Activated CD8-positive, alpha-beta memory T cell treated with anti-CD3 and anti-CD28 coated beads for 4 hours (primary cell): ENCODE results near the gene PCSK6.

Experiments
- DNase-seq, 2 donors: peaks; one replicate each; pipeline ENCODE4 v3.0.0-alpha.2; 2020; ENCODE audit warnings: low read depth in 2 of 2

The PCSK6 gene

DNA sequence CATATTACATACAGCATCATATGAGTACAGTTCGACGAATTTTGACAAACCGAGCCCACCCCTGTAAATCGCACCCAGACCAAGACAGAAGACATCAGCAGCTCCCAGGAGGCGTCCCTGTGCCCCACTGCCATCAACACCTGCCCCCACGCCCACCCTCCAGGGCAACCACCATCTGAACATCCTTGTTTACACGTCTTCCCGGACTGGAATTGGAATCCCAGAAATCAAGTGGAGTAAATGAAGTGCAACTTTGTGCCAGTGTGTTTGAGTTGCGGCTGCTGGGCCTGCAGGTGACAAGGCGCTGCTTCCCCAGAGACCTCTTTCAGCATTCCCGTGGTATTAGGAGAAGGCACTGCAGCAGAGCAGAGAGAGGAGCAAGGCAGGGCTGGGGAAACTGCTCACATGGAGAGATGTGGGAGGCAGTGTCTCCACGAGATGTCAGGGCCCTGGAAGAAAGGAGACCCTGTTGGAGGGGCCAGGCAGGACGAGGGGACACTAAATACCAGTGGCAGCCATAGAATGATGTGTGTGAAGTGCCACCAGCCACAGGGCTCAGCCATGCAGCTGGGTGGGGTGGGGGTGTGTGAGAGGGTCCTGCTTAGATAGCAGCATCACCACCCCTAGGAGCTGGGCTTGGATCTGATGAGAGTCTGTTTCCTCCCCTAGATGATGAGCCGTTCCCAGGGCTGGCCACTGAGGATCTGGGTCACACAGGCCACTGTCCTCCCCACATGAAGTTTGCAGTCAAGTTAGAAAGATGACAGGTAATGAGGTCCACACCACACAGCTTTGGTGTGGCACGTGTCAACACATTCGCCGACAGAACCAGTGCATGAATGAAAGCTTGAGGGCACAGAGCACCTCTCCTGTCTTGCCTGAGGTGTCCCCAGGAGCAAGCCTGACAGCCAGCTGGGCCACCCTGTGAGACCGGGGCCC, 33.4 kb upstream of the PCSK6 start:
- no peak for DNase-seq

DNA sequence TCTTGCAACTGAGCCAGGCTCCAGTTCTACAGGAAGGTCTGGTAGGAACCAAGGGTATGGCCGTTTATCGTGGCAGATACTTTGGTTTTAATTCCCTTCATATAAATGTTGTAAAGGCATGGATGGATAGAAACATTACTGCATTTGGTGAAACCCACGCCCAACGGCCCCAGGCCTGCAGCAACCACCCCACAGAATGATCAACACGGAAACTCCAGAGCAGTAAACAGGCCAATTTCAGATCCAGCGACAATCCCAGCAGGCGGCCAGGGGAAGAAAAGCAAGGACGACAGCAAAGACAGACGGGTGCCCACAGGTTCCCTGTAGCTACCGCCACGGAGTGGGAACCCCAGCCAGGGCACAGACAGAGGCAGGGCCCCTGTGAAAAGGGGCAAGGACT, 32.6 kb upstream of the PCSK6 start:
- no peak for DNase-seq

DNA sequence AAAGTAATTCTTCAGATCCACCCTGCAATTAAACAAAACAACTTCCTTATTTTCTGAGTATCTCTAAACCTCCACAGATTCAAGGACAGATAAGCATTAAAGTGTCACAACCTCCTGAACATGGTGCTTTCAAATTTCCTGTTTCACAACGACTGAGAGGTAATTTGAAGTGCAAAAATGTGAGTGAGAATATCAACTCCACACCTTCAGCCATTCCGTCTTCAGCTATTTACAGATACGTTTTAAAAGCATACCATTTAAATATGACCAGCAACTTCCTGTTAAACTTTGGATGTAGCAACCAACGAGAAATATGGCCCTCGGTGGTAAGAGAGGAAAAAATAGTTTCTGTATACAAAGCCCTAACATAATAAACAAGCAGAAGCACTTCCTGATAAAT, 32.1 kb upstream of the PCSK6 start:
- DNase-seq: no peak

DNA sequence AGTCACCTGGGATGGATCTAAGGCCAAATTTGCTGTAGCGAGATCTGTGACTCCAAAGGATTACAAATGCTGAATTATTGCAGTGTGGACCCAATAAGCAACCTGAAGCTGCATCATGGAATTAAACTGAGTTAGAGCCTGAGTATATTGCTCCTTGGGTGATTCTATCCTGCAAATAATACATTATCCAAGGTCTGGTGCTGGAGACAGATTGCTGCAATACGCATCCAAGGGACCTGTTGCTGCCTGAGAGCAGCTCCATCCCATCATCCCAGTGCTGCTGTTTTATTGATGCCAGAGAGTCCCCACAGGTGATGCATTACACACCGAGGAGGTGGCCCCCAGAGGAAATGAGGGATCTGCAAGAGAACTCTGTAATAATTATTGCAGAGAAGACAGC, 31.6 kb upstream of the PCSK6 start:
- no peak for DNase-seq

DNA sequence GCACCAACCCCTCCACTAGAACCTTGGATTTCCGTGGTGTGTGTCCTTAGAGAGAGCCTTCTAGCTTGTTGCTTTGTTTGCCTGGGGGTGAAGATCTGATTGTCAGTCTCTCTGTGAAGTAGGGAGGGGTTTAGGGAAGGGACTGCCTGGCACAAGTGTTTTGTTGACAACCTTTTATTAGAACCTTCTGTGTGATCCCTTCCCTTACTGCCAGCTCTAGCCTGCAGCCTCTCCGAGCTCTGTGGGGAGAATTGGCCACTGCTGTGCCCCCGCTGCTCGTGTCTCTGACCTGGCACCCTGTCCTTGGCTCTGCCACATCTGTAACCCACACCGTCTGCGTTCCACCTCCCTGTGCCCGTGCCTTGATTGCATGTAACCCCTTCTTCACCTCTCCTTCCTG, 30.9 kb upstream of the PCSK6 start:
- DNase-seq: no peak

DNA sequence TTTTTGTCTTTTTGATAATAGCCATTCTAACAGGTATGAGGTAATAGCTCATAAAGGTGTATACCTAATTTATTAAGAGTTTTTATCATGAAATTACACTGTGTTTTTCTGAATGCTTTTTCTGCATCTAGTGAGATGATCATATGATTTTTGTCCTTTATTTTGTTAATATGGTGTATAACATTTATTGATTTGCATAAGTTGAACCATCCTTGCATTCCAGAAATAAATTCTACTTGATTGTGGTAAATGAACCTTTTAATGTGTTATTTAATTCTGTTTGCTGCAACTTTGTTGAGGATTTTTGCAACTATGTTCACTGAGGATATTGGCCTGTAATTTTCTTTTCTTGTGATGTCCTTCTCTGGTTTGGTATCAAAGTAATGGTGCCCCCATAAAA, 28.0 kb upstream of the PCSK6 start:
- DNase-seq: no peak

DNA sequence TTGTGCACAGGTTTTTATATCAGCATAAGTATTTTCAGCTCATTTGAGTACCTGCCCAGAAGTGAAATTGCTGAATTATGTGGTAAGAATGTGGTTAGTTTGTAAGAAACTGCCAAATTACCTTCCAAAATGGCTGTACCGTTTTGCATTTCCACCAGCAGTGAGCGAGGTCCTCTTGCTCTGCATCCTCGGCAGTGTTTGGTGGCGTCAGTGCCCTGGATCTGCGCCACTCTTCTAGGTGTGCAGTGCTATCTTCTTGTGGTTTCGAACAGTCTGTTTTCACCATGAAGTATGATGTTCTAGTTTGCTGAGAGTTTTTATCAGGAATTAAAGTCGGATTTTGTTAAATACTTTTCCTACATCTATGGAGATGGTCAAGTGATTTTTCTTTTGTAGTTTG, 24.8 kb upstream of the PCSK6 start:
- DNase-seq: no peak

DNA sequence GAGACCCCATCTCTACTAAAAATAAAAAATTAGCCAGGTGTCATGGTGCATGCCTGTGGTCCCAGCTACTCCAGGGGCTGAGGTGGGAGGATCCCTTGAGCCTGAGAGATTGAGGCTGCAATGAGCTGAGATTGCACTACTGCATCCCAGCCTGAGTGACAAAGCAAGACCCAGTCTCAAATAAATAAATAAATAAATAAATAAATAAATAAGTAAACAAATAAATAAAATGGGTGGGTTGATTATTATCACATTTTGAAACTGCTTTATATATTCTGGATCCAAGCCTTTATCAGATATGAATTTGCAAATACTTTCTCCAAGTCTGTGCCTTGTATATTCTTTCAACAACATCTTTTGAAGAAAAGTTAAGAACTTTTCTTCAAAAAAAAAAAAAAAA, 22.2 kb upstream of the PCSK6 start:
- no peak for DNase-seq

DNA sequence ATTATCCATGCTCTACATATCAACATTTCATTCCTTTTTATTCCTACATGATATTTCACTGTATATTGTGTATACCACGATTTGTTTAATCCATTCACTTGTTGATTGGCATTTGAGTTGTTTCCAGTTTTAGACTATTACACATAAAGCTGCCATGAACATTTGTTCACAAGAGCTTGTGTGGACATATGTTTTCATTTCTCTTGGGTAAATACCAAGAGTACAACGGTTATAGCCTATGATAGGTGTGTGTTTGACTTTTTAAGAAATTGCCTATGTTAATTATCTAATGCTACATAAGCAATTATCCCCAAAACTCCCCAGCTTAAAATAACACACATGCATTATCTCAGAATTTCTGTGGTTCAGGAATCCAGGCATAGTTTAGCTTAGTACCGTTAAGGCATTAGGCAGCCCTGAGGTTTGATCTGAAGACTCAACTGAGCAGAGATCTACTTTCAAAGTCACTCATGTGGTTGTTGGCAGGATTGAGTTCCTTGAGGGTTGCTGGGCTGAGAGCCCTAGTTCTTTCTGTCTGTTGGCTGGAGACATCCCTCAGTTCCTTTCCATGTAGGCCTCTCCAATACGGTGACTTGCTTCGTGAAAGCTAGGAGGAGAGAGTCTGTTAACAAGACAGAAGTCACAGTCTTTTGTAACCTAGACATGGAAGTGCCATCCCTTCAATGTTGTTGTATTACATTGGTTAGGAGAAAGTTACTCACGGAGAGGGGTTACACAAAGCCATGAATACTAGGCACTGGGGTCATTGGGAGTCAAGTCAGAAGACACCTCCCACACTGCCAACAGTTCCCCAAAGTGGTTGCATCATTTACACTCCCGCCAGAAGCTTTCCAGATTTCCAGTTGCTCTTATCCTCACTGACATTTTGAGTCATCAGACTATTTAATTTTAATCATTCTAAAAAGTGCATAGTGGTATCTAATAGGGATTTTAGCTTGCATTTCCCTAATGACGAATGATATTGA, 21.0 kb upstream of the PCSK6 start:
- no peak for DNase-seq

DNA sequence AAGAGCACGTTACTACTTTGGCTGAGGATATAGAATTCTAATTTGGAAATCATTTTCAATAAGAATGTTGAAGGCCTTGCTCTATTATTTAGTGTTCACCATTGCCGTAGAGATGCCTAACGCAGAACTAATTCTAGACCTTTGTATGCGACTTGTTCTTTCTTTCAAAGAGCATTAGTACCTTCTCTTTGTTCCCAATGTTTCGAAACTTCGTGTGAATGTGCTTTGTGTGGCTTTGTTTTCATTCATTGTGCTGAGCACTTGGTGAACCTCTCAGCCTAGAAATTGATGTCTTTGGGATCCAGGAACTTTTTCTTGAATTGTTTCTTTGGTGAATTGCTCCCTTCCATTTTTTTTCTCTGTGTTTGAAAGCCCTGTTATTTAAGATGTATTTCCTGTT, 19.8 kb upstream of the PCSK6 start:
- DNase-seq: no peak

DNA sequence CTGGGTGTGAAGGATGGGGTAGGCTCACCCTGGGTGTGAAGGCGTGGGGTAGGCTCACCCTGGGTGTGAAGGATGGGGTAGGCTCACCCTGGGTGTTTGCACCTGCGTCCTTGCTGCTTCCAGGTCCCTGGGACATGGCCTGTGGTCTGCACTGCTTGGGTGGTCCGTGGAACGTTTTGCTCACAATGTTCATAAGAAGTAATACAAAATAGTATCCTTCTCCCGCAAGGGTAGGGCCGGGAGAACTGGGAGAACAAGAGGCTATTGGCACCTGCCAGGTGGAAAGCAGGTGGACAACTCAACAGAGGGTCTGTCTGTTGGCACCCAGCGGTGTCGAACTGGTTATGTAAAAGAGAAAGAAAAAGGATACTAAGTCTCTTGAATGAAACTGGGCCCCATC, 17.0 kb upstream of the PCSK6 start:
- no peak for DNase-seq

DNA sequence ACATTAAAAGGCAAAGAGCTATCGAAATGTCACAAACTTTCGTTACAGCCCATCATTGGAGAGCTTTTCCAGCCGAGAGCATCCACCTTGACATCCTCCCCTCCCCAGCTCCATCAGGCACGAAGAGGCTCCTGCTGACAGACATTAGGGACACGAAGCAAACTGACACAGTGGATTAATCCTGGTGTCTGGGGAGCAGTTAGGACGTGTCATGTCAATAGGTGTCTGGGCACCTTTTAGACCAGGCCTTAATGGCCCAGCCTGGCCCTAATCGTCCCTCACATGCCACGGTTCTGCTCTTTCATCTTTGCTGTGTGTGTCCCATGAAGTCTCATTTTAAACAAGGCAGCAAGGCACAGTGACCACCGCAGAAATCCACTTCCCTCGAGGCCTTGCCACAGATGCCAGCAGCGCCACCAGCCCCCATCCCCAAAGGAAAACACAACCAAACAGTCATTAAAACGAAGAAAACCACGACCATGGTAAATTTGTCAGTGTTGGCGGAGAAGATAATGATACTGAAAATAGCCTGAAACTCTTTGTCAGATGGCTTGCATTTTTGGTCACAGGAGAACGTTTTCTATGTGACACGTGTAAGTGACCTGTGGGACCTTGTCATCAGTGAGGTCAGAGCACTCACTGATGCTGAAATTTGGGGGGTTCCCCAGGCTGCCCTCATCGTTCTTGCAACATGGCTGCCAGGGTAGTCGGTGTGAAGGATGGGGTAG, 16.3 kb upstream of the PCSK6 start:
- DNase-seq: no peak

DNA sequence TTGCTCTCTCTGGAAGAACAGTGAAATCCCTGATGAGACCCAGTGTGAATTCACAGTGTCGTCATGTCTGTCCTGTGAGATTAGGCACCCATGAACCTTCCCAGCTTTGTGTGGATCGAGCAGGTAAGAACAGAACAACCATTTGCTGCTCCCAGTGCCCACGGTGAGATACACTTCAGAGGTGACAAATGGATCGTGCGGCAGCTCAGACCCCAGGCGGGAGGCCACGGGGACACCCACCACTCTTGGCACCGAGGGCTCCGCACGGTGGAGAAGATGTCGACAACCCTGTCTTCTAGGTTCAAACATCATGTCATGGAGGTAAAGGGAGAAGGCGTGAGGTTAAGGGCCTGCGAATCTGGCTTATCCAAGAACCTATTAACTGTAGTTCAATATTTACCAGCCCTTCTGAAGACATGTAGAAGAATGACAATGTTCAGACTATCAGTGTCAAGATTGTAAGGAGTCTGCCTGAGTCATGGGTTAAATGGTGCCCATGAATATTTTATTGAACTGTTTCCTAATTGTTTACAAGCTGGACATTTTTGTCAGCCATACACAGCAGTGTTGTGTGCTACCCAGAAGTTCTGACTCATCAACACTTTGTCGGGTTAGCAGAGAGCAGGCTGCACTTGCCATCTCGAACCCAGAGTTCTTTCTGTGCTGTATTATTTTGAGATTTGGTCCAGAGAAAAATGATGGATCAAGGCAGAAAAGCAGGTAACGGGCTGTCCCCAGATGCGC, 15.5 kb upstream of the PCSK6 start:
- DNase-seq: no peak

DNA sequence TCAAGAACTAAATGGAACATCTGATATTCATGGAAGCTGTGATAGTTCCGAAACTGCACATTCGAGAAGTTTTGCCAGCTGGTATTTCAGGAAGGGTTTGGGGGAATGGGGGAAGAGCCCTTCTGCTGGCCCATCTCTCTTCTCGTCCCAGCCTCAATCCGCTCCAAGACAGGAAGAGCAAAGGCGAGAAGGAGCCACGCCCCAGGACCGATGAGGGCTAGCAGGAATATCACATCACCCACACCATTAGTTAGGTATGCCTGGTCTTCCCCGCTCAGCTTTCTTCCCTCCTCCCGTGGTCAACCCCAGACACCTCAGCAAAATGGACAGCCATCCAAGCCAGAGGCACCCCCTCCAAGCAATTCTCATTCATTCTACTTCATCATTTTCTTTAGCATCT, 14.9 kb upstream of the PCSK6 start:
- no peak for DNase-seq

DNA sequence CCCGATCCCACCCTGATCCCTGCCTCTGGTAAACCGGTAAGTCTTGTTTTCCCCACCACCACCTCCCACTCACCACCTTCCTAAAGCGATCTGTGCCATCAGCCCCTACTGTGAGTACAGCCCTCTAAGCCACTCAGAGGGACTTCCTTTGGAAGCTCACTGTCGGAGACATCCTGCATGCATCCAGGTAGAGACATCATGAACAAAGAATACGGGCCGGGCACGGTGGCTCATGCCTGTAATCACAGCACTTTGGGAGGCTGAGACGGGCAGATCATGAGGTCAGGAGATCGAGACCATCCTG, 13.7 kb upstream of the PCSK6 start:
- no peak for DNase-seq

DNA sequence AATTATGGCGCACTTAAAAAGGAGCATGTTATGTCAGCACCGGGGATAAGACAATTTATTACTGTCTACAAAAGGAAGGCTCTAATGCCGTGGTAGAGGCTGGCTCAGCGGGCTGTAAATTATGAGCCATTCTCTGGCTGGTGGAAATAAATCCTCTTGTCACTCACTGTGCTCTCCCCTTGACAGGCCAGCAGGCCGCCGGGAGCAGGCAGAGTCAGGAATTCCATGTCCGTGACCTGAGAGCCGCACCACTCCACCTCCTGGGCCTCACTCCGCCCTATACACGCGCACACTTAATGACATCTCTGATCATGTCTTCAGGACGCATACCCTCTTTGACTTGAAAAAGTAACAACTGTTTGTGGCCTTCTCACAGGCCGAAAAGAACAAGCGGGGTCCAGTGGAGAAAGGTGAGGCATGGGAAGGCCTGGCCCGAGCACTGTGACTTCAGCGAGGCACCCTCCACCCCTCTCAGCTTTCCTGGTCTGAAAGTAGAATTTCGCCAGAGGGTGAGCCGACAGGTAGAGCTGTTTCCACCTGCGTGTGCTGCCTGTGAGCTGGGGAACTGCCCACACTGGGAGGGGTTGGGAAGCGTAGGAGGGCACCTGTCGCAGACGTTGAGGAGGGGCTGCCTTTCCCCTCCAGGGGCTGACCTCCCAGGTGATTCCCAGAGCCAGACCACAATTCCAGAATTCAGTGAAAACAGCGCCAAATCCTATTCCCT, 13.2 kb upstream of the PCSK6 start:
- no peak for DNase-seq

DNA sequence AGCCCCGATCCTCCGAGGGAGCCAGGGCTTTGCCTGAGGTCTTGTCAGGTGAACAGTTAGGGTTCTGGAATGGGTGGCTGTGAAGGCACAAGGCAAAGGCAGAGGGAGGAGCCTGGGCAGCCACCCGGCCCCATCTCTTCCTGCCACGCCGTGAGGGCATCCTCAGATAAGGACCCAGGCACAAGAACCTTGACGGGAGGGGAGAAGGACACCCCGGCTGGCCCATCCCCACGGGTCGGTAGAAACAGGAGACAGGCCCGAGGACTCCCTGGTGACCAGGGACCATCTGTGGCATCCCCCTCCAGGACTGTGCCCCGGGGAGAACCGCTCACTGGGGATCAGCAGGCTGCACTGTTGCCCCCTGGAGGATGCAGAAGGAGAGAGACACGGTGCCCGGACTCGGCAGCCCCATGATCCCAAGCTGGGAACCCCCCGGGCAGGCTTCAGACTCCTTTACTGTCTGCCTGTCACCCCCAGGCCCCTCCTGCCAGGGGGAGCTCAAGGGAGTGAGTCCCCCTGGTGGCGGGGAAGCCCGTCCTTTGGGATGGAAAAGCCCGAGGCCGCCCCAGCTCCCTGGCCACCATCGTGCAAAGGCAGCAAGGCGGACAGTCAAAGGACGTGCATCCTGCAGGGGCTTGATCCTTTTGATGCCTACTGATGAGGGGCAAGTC, 12.3 kb upstream of the PCSK6 start:
- peak in 1 of 2 donors; percentile 11 for DNase-seq

DNA sequence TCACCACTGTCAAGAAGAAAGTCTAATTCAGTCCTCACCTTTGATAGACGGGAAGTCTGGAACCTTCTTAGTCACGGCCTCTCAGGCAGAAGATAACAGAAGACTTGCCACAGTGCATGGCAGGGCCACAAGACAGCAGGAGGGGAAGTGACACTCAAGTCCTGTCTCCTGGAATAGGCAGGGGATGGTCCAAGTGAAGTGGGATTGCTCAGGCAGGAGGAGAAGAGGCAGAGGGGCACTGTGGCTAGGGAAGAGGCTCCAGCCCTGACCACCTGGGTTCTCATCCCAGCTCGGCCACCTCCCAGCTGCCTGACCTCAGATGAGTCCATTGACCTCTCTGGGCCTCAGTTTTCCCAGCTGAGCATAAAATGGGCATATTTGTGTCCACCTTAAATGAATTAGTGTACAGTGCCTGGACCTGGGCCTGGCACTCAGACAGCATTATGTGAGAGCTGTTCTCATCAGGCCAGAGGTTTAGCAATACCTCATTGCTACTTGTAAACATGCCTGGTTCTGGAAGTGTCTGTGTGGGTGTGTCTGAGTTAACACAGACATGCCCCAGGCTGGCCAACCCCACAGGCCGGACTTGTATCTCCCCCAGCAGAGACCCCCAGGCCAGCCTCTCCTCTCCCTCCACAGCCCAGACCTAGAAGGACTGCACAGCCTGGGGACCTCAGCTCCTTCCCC, 11.5 kb upstream of the PCSK6 start:
- no peak for DNase-seq

DNA sequence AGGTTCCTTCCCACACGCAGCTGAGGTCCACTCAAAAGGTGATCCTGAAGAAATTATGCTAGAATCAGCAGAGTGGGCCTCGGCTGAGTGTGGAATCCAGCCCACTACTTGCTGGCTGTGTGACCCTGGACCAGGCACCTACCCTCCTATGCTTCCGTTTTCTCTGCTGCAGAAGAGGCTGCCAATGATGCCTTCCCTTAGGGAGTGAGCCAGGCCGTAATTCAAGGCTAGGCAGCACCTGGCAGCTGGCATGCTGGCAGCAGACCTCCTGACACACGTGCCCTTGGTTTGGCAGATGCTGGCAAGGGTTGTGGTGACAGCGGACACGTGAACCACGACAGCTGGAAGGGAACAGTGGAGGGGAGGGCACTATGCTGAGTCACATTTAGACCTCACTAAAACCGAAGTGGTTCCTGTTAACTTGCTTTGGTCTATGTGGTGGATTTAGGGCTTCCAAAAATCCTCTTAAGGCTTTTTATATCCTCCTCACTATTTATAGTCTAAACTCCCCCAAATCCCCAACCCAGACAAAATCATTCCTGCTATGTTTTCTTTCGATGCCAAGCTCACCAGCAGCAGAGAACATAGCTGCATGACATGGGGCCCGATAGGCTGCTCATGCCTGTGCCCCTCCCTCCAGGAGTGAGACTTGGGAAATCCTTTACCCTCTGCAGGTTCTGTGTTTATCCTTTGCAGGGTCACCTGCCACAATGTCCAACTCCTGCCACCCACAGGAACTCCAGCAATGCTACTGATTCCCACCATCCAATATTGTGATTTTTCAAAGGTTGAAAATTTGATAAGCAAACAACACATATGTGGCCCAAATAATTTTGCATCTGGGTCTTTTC, 10.6 kb upstream of the PCSK6 start:
- no peak for DNase-seq
